K562 (cell line): ENCODE results near the gene PARD3B. TPM values are rescaled to one million over a fixed set of nuclear protein-coding genes. Genes with fewer than 3 reads are reported as not detected.

Source experiments
- ATAC-seq: fragments of 200-7000 bp; cut with Tn5 transposase; 3 replicates; pipeline ENCODE4 v1.9.1; 2020; ENCODE audit warnings: moderate library complexity
- BruUV-seq: library from RNA; stranded (reverse); fragments of 400-500 nt; replicated peaks from 2 replicates; lab custom pipeline; 2021; lab: Mats Ljungman, UMichigan
- CTCF ChIA-PET: fragments of 300-600 bp; formaldehyde crosslinking; extraction: SDS; loops from one replicate; lab custom pipeline; 2021; ENCODE audit warnings: low intra/inter-chr PET ratio; lab: Yijun Ruan, JAX
- POLR2A ChIA-PET: fragments of 300-600, 350-650 bp; sonication (Branson Sonifier 250); formaldehyde crosslinking; extraction: SDS; loops from one replicate; lab custom pipeline; 2021; ENCODE audit warnings: antibody characterized with exemption, inconsistent platforms; lab: Yijun Ruan, JAX
- DNase-seq, 4 experiments: peaks; one replicate each; pipeline versions ENCODE4 v3.0.0 to v3.0.0-alpha.2; 2011 to 2018; ENCODE audit warnings: low spot score in 3 of 4, mixed read lengths in 3 of 4; ENCODE audit errors: extremely low read depth in 1 of 4
- FAIRE-seq: peaks from 2 replicates; lab custom pipeline; 2011; peaks lifted over from hg19 to GRCh38; lab: Jason Lieb, UNC
- H2AFZ ChIP-seq: 2 replicates; pipeline ENCODE4 v1.6.0; 2011; ENCODE audit warnings: low read depth, low read length, control low read depth, inconsistent platforms
- H3K27ac ChIP-seq: fragments of 200-600 bp; 3 replicates; pipeline ENCODE4 v1.8.0; 2011; ENCODE audit warnings: low read depth, mild to moderate bottlenecking, control low read depth, inconsistent platforms, low read length, moderate library complexity, mixed read lengths; ENCODE audit errors: extremely low read depth
- H3K27me3 ChIP-seq, 2 experiments: fragments of 300-600 bp in 1 of 2; 2 replicates in 1 of 2; 3 replicates in 1 of 2; pipeline versions ENCODE4 v1.6.0 to v1.8.0; 2011; ENCODE audit warnings: inconsistent platforms in 2 of 2, low read length in 2 of 2, mild to moderate bottlenecking in 1 of 2, mixed read lengths in 1 of 2, moderate library complexity in 1 of 2; ENCODE audit not compliant: control insufficient read depth in 2 of 2, insufficient read depth in 2 of 2
- H3K36me3 ChIP-seq: fragments of 300-600 bp; 3 replicates; pipeline ENCODE4 v1.8.0; 2011; ENCODE audit warnings: mild to moderate bottlenecking, low read length, inconsistent platforms; ENCODE audit not compliant: control insufficient read depth, insufficient read depth
- H3K4me1 ChIP-seq, 2 experiments: fragments of 200-600 bp in 1 of 2; replicated peaks in 1 of 2; 2 replicates in 1 of 2; 3 replicates in 1 of 2; pipeline versions ENCODE4 v1.5.1 to v1.8.0; 2011; ENCODE audit warnings: inconsistent platforms in 2 of 2, low read length in 2 of 2, mild to moderate bottlenecking in 1 of 2, mixed read lengths in 1 of 2, moderate library complexity in 1 of 2; ENCODE audit not compliant: control insufficient read depth in 2 of 2, insufficient read depth in 2 of 2
- H3K4me2 ChIP-seq: 2 replicates; pipeline ENCODE4 v1.6.1; 2011; ENCODE audit warnings: low read length, control low read depth, inconsistent platforms, mixed read lengths; ENCODE audit not compliant: insufficient read depth
- H3K4me3 ChIP-seq: fragments of 200-600 bp; sonication (generic), shearing (Covaris generic); 2 replicates; pipeline ENCODE4 v1.5.1; 2016; ENCODE audit warnings: control low read depth, inconsistent platforms
- H3K79me2 ChIP-seq: fragments of 200-600 bp; 3 replicates; pipeline ENCODE4 v1.8.0; 2011; ENCODE audit warnings: low read length, inconsistent platforms; ENCODE audit not compliant: control insufficient read depth, insufficient read depth
- H3K9ac ChIP-seq, 2 experiments: 2 replicates each; pipeline versions ENCODE4 v1.6.0 to v1.6.1; 2011; ENCODE audit warnings: low read depth in 2 of 2, low read length in 2 of 2, control low read depth in 1 of 2, inconsistent platforms in 1 of 2, mild to moderate bottlenecking in 1 of 2, mixed read lengths in 1 of 2; ENCODE audit not compliant: insufficient read depth in 1 of 2
- H3K9me1 ChIP-seq: one replicate; pipeline ENCODE4 v1.6.0; 2011; ENCODE audit warnings: inconsistent platforms, mild to moderate bottlenecking, low read length, moderate library complexity; ENCODE audit not compliant: control insufficient read depth, insufficient read depth
- H3K9me3 ChIP-seq: replicated peaks from 2 replicates; pipeline ENCODE4 v1.5.1; 2011; ENCODE audit warnings: low read depth, low read length, inconsistent platforms; ENCODE audit not compliant: control insufficient read depth, insufficient read depth
- H4K20me1 ChIP-seq: replicated peaks from 2 replicates; pipeline ENCODE4 v1.6.1; 2011; ENCODE audit warnings: low read length, inconsistent platforms, mixed read lengths; ENCODE audit not compliant: control insufficient read depth, insufficient read depth
- CBX2 ChIP-seq: fragments of 200-600 bp; sonication (generic); IDR thresholded peaks from one replicate; pipeline ENCODE4 v1.6.1; 2012; ENCODE audit warnings: mild to moderate bottlenecking, low read length, inconsistent platforms; ENCODE audit not compliant: insufficient read depth, poor library complexity, severe bottlenecking
- DIDO1 ChIP-seq: fragments of 450-650 bp; IDR thresholded peaks from 2 replicates; pipeline ENCODE4 v1.6.1; 2016; ENCODE audit warnings: low read depth, missing biosample characterization, missing genetic modification characterization
- ETV1 ChIP-seq: fragments of 450-650 bp; conservative IDR thresholded peaks from 2 replicates; pipeline ENCODE4 v1.6.1; 2016; ENCODE audit warnings: missing genetic modification characterization, control low read depth, low read depth, missing compliant biosample characterization
- KDM4B ChIP-seq, 2 experiments: fragments of 450-650 bp in 1 of 2; sonication (generic) in 1 of 2; IDR thresholded peaks; 2 replicates each; pipeline ENCODE4 v1.6.1; 2016 to 2017; ENCODE audit warnings: borderline replicate concordance in 2 of 2, antibody characterized with exemption in 1 of 2, low read depth in 1 of 2, mild to moderate bottlenecking in 1 of 2
- SAP30 ChIP-seq: fragments of 200-600 bp; sonication (generic); IDR thresholded peaks from 2 replicates; pipeline ENCODE4 v1.6.1; 2012; ENCODE audit warnings: borderline replicate concordance, low read depth, mild to moderate bottlenecking, moderate library complexity, low read length, control low read depth, inconsistent platforms; ENCODE audit not compliant: insufficient read depth, poor library complexity, severe bottlenecking
- ZNF274 ChIP-seq: IDR thresholded peaks from 2 replicates; pipeline ENCODE4 v1.6.1; 2011; ENCODE audit warnings: low read depth, mild to moderate bottlenecking, low read length, moderate library complexity, borderline replicate concordance
- WGBS: fragments of 100-300 bp; shearing (Covaris generic); methylation state at CpG from one replicate; pipeline ENCODE4 v1.1.6; 2016; ENCODE audit warnings: low coverage, mixed read lengths; ENCODE audit not compliant: insufficient coverage; ENCODE audit errors: missing lambda C conversion rate; 5-methylcytosine and 5-hydroxymethylcytosine counted together
- in situ Hi-C: fragments of 300-500 bp; cut with MboI; formaldehyde crosslinking; loops from 4 replicates; pipeline ENCODE4 v1.15.0; 2018; ENCODE audit warnings: inconsistent platforms, mixed read lengths
- intact Hi-C: fragments of 100-400 bp; cut with micrococcal nuclease; formaldehyde crosslinking; loops from 2 replicates; pipeline ENCODE4 v1.14.2; 2022
- polyA plus RNA-seq, 8 experiments: library from polyadenylated mRNA; depleted of rRNA in 4 of 8; stranded (reverse) in 5 of 8; unstranded in 3 of 8; fragments of >200 nt; fragmentation: Nextera tagmentation in 2 of 8; fragmentation: Illumina TruSeq in 1 of 8; extraction: Ambion mirVana in 2 of 8; extraction: Trizol in 1 of 8; gene quantifications; 2 replicates each; pipeline versions ENCODE4 v1.2.1 to v1.2.3, GENCODE V29; 2011 to 2014; ENCODE audit warnings: inconsistent platforms in 1 of 8, missing spikeins in 1 of 8
- total RNA-seq, 7 experiments: library from RNA; depleted of rRNA in 6 of 7; stranded (reverse); fragments of >200 nt in 6 of 7; fragmentation: Illumina TruSeq in 2 of 7; extraction: Trizol in 2 of 7; gene quantifications; 2 replicates each; pipeline versions ENCODE4 v1.2.1 to v1.2.3, GENCODE V29; 2011 to 2021; ENCODE audit warnings: low replicate concordance in 1 of 7
- TF ChIP-seq, protein P1 (sequence below): fragments of 450-650 bp; IDR thresholded peaks from 2 replicates; pipeline ENCODE4 v1.6.1; 2016; ENCODE audit warnings: mild to moderate bottlenecking
- TF ChIP-seq, protein P2 (sequence below): fragments of 250-450 bp; sonication (Bioruptor Pico); IDR thresholded peaks from 2 replicates; pipeline ENCODE4 v1.4.0; 2020; ENCODE audit warnings: mild to moderate bottlenecking
- TF ChIP-seq, protein P3 (sequence below), 2 experiments: fragments of 450-650 bp; IDR thresholded peaks; 2 replicates each; pipeline ENCODE4 v1.6.1; 2016; ENCODE audit warnings: mild to moderate bottlenecking in 2 of 2, borderline replicate concordance in 1 of 2, low read depth in 1 of 2, moderate library complexity in 1 of 2

Gene PARD3B
- total and polyA plus RNA-seq, 9 of the 15 experiments (the other 6 are each of a cell fraction or from before 2014, with no cell fraction given), result 0.15 to 3.0 (median 1.1) TPM

DNA sequence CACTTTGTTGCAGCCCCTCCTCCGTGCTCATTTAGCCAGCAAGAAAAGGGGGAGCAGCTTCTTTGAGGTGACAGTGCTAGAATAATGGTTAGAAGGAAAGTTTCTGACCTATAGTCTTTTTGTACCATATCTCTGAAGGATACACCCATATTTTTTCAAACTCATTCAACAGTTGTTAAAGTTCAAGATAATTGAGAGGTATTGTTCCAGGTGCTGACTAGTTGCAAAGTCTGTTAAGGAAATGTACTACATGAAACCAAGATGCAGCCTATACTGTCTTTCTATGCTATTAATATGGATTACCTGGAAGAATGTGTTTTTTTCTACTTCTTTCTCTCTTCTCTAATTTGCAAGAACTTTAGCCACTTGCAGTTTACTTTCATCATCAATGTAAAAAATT, 495.0 kb downstream of the PARD3B start:
- Histone ChIP-seq H3K27ac (no peak overlapping the region), H3K4me3 (no peak overlapping the region), H3K79me2 (no peaks in the 10 kb centered on the region), H3K36me3 (no peaks in the 10 kb centered on the region), H3K4me1 (no peaks in the 10 kb centered on the region), H3K27me3 (no peaks in the 10 kb centered on the region), H4K20me1 (no peaks in the 10 kb centered on the region), H3K9me1 (no peaks in the 10 kb centered on the region), H2AFZ (no peak overlapping the region), H3K9me3 (no peaks in the 10 kb centered on the region), H3K9ac (no peak overlapping the region), H3K4me2 (no peak overlapping the region)
- ATAC-seq (no peak), DNase-seq (no peak), FAIRE-seq (no peak)
- in situ Hi-C loops (no loop called here), intact Hi-C loops (no loop called here)
- ChIA-PET CTCF (no interaction called here), POLR2A (no interaction called here)
- 29% methylated on average over 1 of the region's 1 CpG for WGBS
- no TSS peak for BruUV-seq
- TF ChIP-seq, protein P1, sequence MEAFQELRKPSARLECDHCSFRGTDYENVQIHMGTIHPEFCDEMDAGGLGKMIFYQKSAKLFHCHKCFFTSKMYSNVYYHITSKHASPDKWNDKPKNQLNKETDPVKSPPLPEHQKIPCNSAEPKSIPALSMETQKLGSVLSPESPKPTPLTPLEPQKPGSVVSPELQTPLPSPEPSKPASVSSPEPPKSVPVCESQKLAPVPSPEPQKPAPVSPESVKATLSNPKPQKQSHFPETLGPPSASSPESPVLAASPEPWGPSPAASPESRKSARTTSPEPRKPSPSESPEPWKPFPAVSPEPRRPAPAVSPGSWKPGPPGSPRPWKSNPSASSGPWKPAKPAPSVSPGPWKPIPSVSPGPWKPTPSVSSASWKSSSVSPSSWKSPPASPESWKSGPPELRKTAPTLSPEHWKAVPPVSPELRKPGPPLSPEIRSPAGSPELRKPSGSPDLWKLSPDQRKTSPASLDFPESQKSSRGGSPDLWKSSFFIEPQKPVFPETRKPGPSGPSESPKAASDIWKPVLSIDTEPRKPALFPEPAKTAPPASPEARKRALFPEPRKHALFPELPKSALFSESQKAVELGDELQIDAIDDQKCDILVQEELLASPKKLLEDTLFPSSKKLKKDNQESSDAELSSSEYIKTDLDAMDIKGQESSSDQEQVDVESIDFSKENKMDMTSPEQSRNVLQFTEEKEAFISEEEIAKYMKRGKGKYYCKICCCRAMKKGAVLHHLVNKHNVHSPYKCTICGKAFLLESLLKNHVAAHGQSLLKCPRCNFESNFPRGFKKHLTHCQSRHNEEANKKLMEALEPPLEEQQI, result no peak
- TF ChIP-seq SAP30, result no peak
- no peak for TF ChIP-seq ETV1 (tag)
- TF ChIP-seq, protein P2, sequence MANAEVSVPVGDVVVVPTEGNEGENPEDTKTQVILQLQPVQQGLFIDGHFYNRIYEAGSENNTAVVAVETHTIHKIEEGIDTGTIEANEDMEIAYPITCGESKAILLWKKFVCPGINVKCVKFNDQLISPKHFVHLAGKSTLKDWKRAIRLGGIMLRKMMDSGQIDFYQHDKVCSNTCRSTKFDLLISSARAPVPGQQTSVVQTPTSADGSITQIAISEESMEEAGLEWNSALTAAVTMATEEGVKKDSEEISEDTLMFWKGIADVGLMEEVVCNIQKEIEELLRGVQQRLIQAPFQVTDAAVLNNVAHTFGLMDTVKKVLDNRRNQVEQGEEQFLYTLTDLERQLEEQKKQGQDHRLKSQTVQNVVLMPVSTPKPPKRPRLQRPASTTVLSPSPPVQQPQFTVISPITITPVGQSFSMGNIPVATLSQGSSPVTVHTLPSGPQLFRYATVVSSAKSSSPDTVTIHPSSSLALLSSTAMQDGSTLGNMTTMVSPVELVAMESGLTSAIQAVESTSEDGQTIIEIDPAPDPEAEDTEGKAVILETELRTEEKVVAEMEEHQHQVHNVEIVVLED, result no peak
- no peak for TF ChIP-seq KDM4B (IDR thresholded peaks at IDR 0.05; ENCODE audit: borderline replicate concordance in 2 of 2, low read depth in 1 of 2)
- no peak for TF ChIP-seq CBX2
- TF ChIP-seq, protein P3, sequence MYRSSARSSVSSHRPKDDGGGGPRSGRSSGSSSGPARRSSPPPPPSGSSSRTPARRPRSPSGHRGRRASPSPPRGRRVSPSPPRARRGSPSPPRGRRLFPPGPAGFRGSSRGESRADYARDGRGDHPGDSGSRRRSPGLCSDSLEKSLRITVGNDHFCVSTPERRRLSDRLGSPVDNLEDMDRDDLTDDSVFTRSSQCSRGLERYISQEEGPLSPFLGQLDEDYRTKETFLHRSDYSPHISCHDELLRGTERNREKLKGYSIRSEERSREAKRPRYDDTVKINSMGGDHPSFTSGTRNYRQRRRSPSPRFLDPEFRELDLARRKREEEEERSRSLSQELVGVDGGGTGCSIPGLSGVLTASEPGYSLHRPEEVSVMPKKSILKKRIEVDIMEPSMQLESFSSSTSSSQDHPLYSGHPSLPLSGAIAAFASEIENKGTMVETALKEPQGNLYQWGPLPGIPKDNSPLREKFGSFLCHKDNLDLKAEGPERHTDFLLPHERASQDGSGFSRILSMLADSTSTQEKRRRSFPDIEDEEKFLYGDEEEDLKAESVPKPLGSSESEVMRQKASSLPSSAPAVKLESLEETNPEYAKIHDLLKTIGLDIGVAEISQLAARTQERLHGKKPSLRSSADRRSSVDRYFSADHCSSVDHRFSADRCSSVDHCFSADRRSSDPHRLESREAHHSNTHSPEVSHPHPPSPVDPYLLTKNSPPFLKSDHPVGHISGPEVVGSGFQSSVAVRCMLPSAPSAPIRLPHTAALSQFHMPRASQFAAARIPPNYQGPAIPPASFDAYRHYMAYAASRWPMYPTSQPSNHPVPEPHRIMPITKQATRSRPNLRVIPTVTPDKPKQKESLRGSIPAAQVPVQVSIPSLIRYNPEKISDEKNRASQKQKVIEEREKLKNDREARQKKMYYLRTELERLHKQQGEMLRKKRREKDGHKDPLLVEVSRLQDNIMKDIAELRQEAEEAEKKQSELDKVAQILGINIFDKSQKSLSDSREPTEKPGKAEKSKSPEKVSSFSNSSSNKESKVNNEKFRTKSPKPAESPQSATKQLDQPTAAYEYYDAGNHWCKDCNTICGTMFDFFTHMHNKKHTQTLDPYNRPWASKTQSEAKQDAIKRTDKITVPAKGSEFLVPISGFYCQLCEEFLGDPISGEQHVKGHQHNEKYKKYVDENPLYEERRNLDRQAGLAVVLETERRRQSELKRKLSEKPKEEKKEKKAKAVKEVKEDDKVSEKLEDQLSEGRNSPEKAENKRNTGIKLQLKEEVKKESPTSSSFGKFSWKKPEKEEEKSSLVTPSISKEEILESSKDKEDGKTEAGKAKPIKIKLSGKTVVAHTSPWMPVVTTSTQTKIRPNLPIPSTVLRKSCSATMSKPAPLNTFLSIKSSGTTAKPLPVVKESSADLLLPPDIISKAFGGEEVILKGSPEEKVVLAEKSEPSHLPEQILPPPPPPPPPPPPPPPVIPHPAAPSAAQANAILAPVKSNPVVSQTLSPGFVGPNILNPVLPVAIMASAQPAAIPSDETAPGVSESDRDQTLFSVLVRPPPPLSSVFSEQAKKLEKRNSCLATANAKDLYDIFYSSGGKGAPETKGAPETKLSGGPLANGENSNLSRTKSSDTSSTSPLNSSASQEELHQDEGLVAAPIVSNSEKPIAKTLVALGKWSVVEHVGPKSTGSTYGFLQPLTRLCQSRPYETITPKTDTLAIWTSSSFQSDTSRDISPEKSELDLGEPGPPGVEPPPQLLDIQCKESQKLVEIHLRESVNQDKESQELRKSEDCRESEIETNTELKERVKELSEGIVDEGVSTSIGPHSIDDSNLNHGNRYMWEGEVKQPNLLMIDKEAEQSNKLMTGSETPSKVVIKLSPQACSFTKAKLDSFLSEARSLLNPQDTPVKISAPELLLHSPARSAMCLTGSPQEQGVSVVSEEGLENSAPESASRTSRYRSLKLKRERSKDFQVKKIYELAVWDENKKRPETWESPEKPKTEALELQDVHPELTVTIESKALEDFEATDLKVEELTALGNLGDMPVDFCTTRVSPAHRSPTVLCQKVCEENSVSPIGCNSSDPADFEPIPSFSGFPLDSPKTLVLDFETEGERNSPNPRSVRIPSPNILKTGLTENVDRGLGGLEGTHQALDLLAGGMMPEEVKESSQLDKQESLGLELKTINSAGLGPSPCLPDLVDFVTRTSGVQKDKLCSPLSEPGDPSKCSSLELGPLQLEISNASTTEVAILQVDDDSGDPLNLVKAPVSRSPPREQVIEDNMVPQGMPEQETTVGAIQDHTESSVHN (IDR thresholded peaks at IDR 0.05; ENCODE audit: borderline replicate concordance in 1 of 2, low read depth in 1 of 2), result no peak
- no peak for TF ChIP-seq ZNF274
- TF ChIP-seq DIDO1 (tag), result no peak
